Spleen (tissue), 7 donors: ENCODE data around the gene ELMOD2.

Source experiments
- CTCF ChIP-seq, 11 experiments: fragments of 200-600 bp in 7 of 11; fragments of 450-650 bp in 4 of 11; sonication (generic) in 4 of 11; IDR thresholded peaks in 8 of 11; conservative IDR thresholded peaks in 3 of 11; 1 replicate in 7 of 11; 2 replicates in 4 of 11; pipeline versions ENCODE4 v1.4.0 to v1.8.0; 2016 to 2021; ENCODE audit warnings: antibody characterized with exemption in 11 of 11, inconsistent platforms in 4 of 11, mild to moderate bottlenecking in 1 of 11
- POLR2A ChIP-seq, 3 donors: fragments of 450-650 bp; IDR thresholded peaks; one replicate each; pipeline ENCODE4 v1.5.1; 2017; ENCODE audit warnings: antibody characterized with exemption in 3 of 3, mild to moderate bottlenecking in 1 of 3
- donor health status: DM: no; HTN: no; CAD: no; lungs with moderate emphysema.
- donor health status: DM: no; HTN: no; CAD: no.
- donor health status: DM: no; HTN: no; CAD: no.

GRCh38 chr4:140523370-140523856, 555 bp upstream of the ELMOD2 start:
- no peak for TF ChIP-seq CTCF (IDR thresholded peaks at IDR 0.05 in 8 of 11, conservative IDR thresholded peaks at IDR 0.05 in 3 of 11)
- no peak for TF ChIP-seq POLR2A (IDR thresholded peaks at IDR 0.05)
